CD4-positive, alpha-beta T cell treated with Interferon gamma for 1 hour (primary cell): ENCODE data around the gene OCA2.

Source experiments
- DNase-seq: peaks from one replicate; pipeline ENCODE4 v3.0.0-alpha.2; 2020

OCA2 gene

GRCh38 chr15:27933562-27933961, 165.6 kb downstream of the OCA2 start:
- DNase-seq, result no peak

GRCh38 chr15:27932600-27932999, 166.5 kb downstream of the OCA2 start:
- no peak for DNase-seq

GRCh38 chr15:27928386-27928785, 170.7 kb downstream of the OCA2 start:
- DNase-seq, result no peak

GRCh38 chr15:27912283-27912682, 186.8 kb downstream of the OCA2 start:
- no peak for DNase-seq

- DNase-seq, result no peak
Measured at GRCh38 chr15:27906802-27907201, 192.3 kb downstream of the OCA2 start.

- no peak for DNase-seq
Measured at GRCh38 chr15:27903405-27903804, 195.7 kb downstream of the OCA2 start.

GRCh38 chr15:27902680-27903385, 196.3 kb downstream of the OCA2 start:
- DNase-seq, result no peak

GRCh38 chr15:27899583-27900285, 199.4 kb downstream of the OCA2 start:
- DNase-seq, result no peak

- no peak for DNase-seq
Measured at GRCh38 chr15:27897481-27897880, 201.6 kb downstream of the OCA2 start.

- no peak for DNase-seq
Measured at GRCh38 chr15:27894645-27895044, 204.5 kb downstream of the OCA2 start.

- DNase-seq, result no peak
Measured at GRCh38 chr15:27889258-27889657, 209.9 kb downstream of the OCA2 start.

GRCh38 chr15:27885201-27885600, 213.9 kb downstream of the OCA2 start:
- no peak for DNase-seq

- no peak for DNase-seq
Measured at GRCh38 chr15:27884726-27885125, 214.4 kb downstream of the OCA2 start.

GRCh38 chr15:27878841-27879240, 220.3 kb downstream of the OCA2 start:
- no peak for DNase-seq

GRCh38 chr15:27873828-27874227, 225.3 kb downstream of the OCA2 start:
- no peak for DNase-seq

GRCh38 chr15:27873039-27873438, 226.1 kb downstream of the OCA2 start:
- DNase-seq, result no peak

- DNase-seq, result no peak
Measured at GRCh38 chr15:27872355-27872754, 226.8 kb downstream of the OCA2 start.

- DNase-seq, result no peak
Measured at GRCh38 chr15:27871902-27872260, 227.2 kb downstream of the OCA2 start.

- no peak for DNase-seq
Measured at GRCh38 chr15:27871078-27871901, 227.8 kb downstream of the OCA2 start.

- no peak for DNase-seq
Measured at GRCh38 chr15:27870320-27870719, 228.8 kb downstream of the OCA2 start.

GRCh38 chr15:27869697-27870281, 229.3 kb downstream of the OCA2 start:
- no peak for DNase-seq

GRCh38 chr15:27868828-27869404, 230.2 kb downstream of the OCA2 start:
- no peak for DNase-seq

GRCh38 chr15:27867861-27868260, 231.3 kb downstream of the OCA2 start:
- DNase-seq, result no peak
